SK-N-SH (cell line): ENCODE measurements around the gene SFTPB. TPM values are rescaled to one million over a fixed set of nuclear protein-coding genes. Genes with fewer than 3 reads are reported as not detected.
"Not testable (repeated sequence)": the region's sequence is repeated elsewhere in the genome, so short reads cannot be mapped to it uniquely, and the experiment has no call there.

Source experiments
- CTCF ChIA-PET: fragments of 300-600, 350-600 bp; formaldehyde crosslinking; extraction: SDS; loops from one replicate; lab custom pipeline; 2021; lab: Yijun Ruan, JAX
- POLR2A ChIA-PET: fragments of 350-600 bp; sonication (Branson Sonifier 250); formaldehyde crosslinking; extraction: SDS; loops from one replicate; lab custom pipeline; 2020; ENCODE audit warnings: antibody characterized with exemption, inconsistent platforms; lab: Yijun Ruan, JAX
- DNase-seq: peaks from one replicate; pipeline ENCODE4 v3.0.0; 2012
- H2AFZ ChIP-seq: fragments of 200-600 bp; sonication (generic); 2 replicates; pipeline ENCODE4 v1.8.1; 2016; ENCODE audit warnings: antibody characterized with exemption, mild to moderate bottlenecking, low read depth
- H3F3A ChIP-seq: fragments of 200-600 bp; sonication (generic); replicated peaks from 2 replicates; pipeline ENCODE3; 2016; ENCODE audit warnings: antibody characterized with exemption, mild to moderate bottlenecking; ENCODE audit not compliant: insufficient read depth
- H3K27ac ChIP-seq, 2 experiments: fragments of 200-500 bp in 1 of 2; fragments of 200-600 bp in 1 of 2; sonication (Bioruptor generic) in 1 of 2; sonication (generic), shearing (Covaris generic) in 1 of 2; 2 replicates each; pipeline versions ENCODE4 v1.5.1 to v1.6.1; 2014 to 2016; ENCODE audit warnings: low read depth in 2 of 2, inconsistent platforms in 1 of 2, low read length in 1 of 2, mild to moderate bottlenecking in 1 of 2, mixed read lengths in 1 of 2
- H3K27me3 ChIP-seq: fragments of 200-600 bp; sonication (generic), shearing (Covaris generic); 2 replicates; pipeline ENCODE4 v1.6.1; 2016; ENCODE audit warnings: mixed run types; ENCODE audit not compliant: insufficient read depth
- H3K36me3 ChIP-seq, 2 experiments: fragments of 200-500 bp in 1 of 2; fragments of 200-600 bp in 1 of 2; sonication (Bioruptor generic) in 1 of 2; sonication (generic) in 1 of 2; replicated peaks in 1 of 2; 2 replicates each; pipeline versions ENCODE3 to v1.5.1; 2014 to 2016; ENCODE audit warnings: low read length in 1 of 2, mild to moderate bottlenecking in 1 of 2; ENCODE audit not compliant: insufficient read depth in 2 of 2, control insufficient read depth in 1 of 2
- H3K4me1 ChIP-seq, 2 experiments: fragments of 200-500 bp in 1 of 2; fragments of 200-600 bp in 1 of 2; sonication (Bioruptor generic) in 1 of 2; sonication (generic), shearing (Covaris generic) in 1 of 2; 2 replicates each; pipeline versions ENCODE4 v1.5.1 to v1.6.1; 2014 to 2016; ENCODE audit warnings: low read depth in 1 of 2, low read length in 1 of 2, mixed run types in 1 of 2; ENCODE audit not compliant: insufficient read depth in 2 of 2, control insufficient read depth in 1 of 2
- H3K4me2 ChIP-seq: fragments of 200-600 bp; sonication (generic), shearing (Covaris generic); 2 replicates; pipeline ENCODE4 v1.6.1; 2017; ENCODE audit warnings: mixed run types
- H3K4me3 ChIP-seq, 2 experiments: fragments of 200-500 bp in 1 of 2; fragments of 200-600 bp in 1 of 2; sonication (Bioruptor generic) in 1 of 2; sonication (generic), shearing (Covaris generic) in 1 of 2; 2 replicates each; pipeline versions ENCODE4 v1.5.1 to v1.8.1; 2014 to 2016; ENCODE audit warnings: low read depth in 2 of 2, inconsistent platforms in 1 of 2, low read length in 1 of 2, mild to moderate bottlenecking in 1 of 2, mixed read lengths in 1 of 2, moderate library complexity in 1 of 2
- H3K79me2 ChIP-seq: fragments of 200-600 bp; sonication (generic); 2 replicates; pipeline ENCODE4 v1.8.1; 2017; ENCODE audit warnings: mild to moderate bottlenecking; ENCODE audit not compliant: insufficient read depth
- H3K9ac ChIP-seq: fragments of 200-600 bp; sonication (generic); 2 replicates; pipeline ENCODE4 v1.6.1; 2017; ENCODE audit warnings: mixed run types
- H3K9me2 ChIP-seq: fragments of 200-600 bp; sonication (generic); 2 replicates; pipeline ENCODE4 v1.6.1; 2017; ENCODE audit warnings: mixed run types
- H3K9me3 ChIP-seq: fragments of 200-600 bp; sonication (generic); 2 replicates; pipeline ENCODE4 v1.6.1; 2017; ENCODE audit warnings: mixed run types, mild to moderate bottlenecking, moderate library complexity
- H4K20me1 ChIP-seq: fragments of 200-600 bp; sonication (generic); 2 replicates; pipeline ENCODE4 v1.6.1; 2017; ENCODE audit warnings: mild to moderate bottlenecking, mixed run types; ENCODE audit not compliant: insufficient read depth
- ELF1 ChIP-seq: IDR thresholded peaks from 2 replicates; pipeline ENCODE4 v1.4.0; 2012
- EZH2phosphoT487 ChIP-seq: fragments of 200-600 bp; sonication (generic); IDR thresholded peaks from 2 replicates; pipeline ENCODE4 v1.6.1; 2017; ENCODE audit warnings: low read depth, mixed run types, mild to moderate bottlenecking, antibody characterized with exemption, moderate library complexity, borderline replicate concordance
- FOSL2 ChIP-seq: IDR thresholded peaks from 2 replicates; pipeline ENCODE4 v1.4.0; 2012; ENCODE audit warnings: low read depth, mild to moderate bottlenecking, moderate library complexity, borderline replicate concordance
- FOXM1 ChIP-seq: IDR thresholded peaks from 2 replicates; pipeline ENCODE4 v1.4.0; 2012; ENCODE audit warnings: low read depth, mild to moderate bottlenecking
- NFIC ChIP-seq: IDR thresholded peaks from 2 replicates; pipeline ENCODE4 v1.4.0; 2012; ENCODE audit warnings: borderline replicate concordance
- POLR2AphosphoS5 ChIP-seq: IDR thresholded peaks from 2 replicates; pipeline ENCODE4 v1.6.1; 2012; ENCODE audit warnings: low read depth, low read length
- RCOR1 ChIP-seq: fragments of 150-350 bp; IDR thresholded peaks from 2 replicates; pipeline ENCODE4 v1.6.1; 2017; ENCODE audit warnings: antibody characterized with exemption, low read length
- RXRA ChIP-seq: IDR thresholded peaks from 2 replicates; pipeline ENCODE4 v1.4.0; 2012; ENCODE audit warnings: low read depth, mild to moderate bottlenecking, borderline replicate concordance
- SIN3A ChIP-seq: IDR thresholded peaks from 2 replicates; pipeline ENCODE4 v1.6.1; 2012; ENCODE audit warnings: low read depth, mild to moderate bottlenecking, low read length, moderate library complexity, borderline replicate concordance
- SMC3 ChIP-seq: IDR thresholded peaks from 2 replicates; pipeline ENCODE4 v1.6.1; 2012; ENCODE audit warnings: low read depth, low read length, improper control_type of control experiment
- TAF1 ChIP-seq: IDR thresholded peaks from 2 replicates; pipeline ENCODE4 v1.6.1; 2012; ENCODE audit warnings: low read depth, mild to moderate bottlenecking, low read length, moderate library complexity, borderline replicate concordance
- TCF12 ChIP-seq: IDR thresholded peaks from 2 replicates; pipeline ENCODE4 v1.4.0; 2012
- WGBS: methylation state at CpG from one replicate; pipeline ENCODE4 v1.1.6; 2017; ENCODE audit warnings: low lambda C conversion rate; 5-methylcytosine and 5-hydroxymethylcytosine counted together
- polyA plus RNA-seq, 3 experiments: library from polyadenylated mRNA; depleted of rRNA; stranded (reverse); fragments of >200 nt; gene quantifications; 2 replicates each; pipeline ENCODE4 v1.2.3, GENCODE V29; 2012
- TF ChIP-seq, protein P1 (sequence below): fragments of 200-600 bp; sonication (generic); IDR thresholded peaks from 2 replicates; pipeline ENCODE4 v1.6.1; 2017; ENCODE audit warnings: antibody characterized with exemption, mild to moderate bottlenecking, moderate library complexity
- TF ChIP-seq, protein P2 (sequence below): IDR thresholded peaks from 2 replicates; pipeline ENCODE4 v1.4.0; 2012; ENCODE audit warnings: low read depth, borderline replicate concordance
- TF ChIP-seq, protein P3 (sequence below): IDR thresholded peaks from 2 replicates; pipeline ENCODE4 v1.6.1; 2012; ENCODE audit warnings: mild to moderate bottlenecking, low read depth, low read length, moderate library complexity

SFTPB gene
- polyA plus RNA-seq, 1 of the 3 experiments (the other 2 are of a cell fraction), result not detected

DNA sequence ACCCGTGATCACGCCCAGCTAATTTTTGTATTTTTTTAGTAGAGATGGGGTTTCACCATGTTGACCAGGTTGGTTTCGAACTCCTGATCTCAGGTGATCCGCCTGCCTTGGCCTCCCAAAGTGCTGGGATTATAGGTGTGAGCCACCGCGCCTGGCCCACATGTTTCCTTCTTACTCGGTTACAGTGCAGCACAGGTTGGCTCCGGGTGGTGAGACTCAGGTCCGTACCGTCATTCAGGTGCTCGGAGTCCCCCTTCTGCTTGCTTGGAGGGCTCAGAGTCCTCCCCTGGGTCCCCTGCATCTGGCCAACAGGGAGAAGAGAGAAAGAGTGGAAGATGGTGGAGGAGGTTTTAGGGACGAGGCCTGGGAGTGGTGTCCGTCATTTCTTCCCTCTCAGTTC, 2.4 kb upstream of the SFTPB start:
- H4K20me1 ChIP-seq, H3K4me3 ChIP-seq, H3F3A ChIP-seq, H3K27me3 ChIP-seq, H3K9ac ChIP-seq, H3K36me3 ChIP-seq, H2AFZ ChIP-seq, H3K9me3 ChIP-seq, H3K9me2 ChIP-seq, H3K79me2 ChIP-seq, POLR2A ChIA-PET, H3K4me2 ChIP-seq, DNase-seq, H3K27ac ChIP-seq: not testable (repeated sequence)
- 79% methylated on average over 13 of the region's 13 CpGs for WGBS
- peaks cover 0 to 11% of the 10 kb centered on the region in 2 experiments; a peak in 1 of 4 replicates for H3K4me1 ChIP-seq
- CTCF ChIA-PET, result interaction anchor here (1.4 to 3.0 kb wide), 2 partner anchors 9 to 33 kb away, joined by 4 to 11 read pairs; no protein-coding TSS in a partner anchor

DNA sequence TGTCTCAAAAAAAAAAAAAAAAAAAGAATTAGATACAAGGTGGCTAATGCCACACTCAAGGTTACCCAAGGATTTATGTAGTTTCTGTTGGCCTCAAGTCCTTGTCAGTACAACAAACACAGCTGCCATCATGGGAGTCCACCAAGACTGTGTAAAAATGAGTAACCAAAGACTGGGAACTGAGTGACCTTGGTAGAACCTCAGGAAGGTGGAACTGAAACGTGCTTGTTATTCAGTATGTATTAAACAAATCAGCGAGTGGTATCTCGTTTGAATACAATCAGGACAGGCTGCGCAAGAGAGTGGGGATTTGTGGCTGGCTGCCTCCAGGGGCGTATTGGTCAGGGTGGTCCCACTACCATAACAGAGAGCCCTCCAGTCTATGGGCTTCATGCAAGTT, 1.6 kb upstream of the SFTPB start:
- Histone ChIP-seq H3K27me3 (no peaks in the 10 kb centered on the region), H3K4me1 (peaks cover 0 to 11% of the 10 kb centered on the region in 2 experiments; a peak in 1 of 4 replicates), H3K27ac (no peak overlapping the region), H3K4me3 (no peak overlapping the region), H3K9ac (no peak overlapping the region), H3F3A (no peaks in the 10 kb centered on the region), H3K79me2 (no peaks in the 10 kb centered on the region), H3K9me2 (no peaks in the 10 kb centered on the region), H3K9me3 (no peaks in the 10 kb centered on the region), H3K4me2 (no peak overlapping the region), H2AFZ (no peak overlapping the region), H3K36me3 (no peaks in the 10 kb centered on the region), H4K20me1 (no peaks in the 10 kb centered on the region)
- WGBS, result 85% methylated on average over 5 of the region's 5 CpGs
- ChIA-PET POLR2A (interaction anchor here (0.6 kb wide), 1 partner anchor 69 kb away, joined by 4 read pairs; no protein-coding TSS in a partner anchor), CTCF (interaction anchor here (1.4 to 3.0 kb wide), 2 partner anchors 10 to 32 kb away, joined by 4 to 11 read pairs; no protein-coding TSS in a partner anchor)
- DNase-seq, result no peak
- TF ChIP-seq, protein P1, sequence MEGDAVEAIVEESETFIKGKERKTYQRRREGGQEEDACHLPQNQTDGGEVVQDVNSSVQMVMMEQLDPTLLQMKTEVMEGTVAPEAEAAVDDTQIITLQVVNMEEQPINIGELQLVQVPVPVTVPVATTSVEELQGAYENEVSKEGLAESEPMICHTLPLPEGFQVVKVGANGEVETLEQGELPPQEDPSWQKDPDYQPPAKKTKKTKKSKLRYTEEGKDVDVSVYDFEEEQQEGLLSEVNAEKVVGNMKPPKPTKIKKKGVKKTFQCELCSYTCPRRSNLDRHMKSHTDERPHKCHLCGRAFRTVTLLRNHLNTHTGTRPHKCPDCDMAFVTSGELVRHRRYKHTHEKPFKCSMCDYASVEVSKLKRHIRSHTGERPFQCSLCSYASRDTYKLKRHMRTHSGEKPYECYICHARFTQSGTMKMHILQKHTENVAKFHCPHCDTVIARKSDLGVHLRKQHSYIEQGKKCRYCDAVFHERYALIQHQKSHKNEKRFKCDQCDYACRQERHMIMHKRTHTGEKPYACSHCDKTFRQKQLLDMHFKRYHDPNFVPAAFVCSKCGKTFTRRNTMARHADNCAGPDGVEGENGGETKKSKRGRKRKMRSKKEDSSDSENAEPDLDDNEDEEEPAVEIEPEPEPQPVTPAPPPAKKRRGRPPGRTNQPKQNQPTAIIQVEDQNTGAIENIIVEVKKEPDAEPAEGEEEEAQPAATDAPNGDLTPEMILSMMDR, result no peak
- TF ChIP-seq TAF1 (no peak), RCOR1 (no peak), SIN3A (no peak), SMC3 (no peak), NFIC (no peak), FOSL2 (no peak), RXRA (no peak), ELF1 (no peak), EZH2phosphoT487 (no peak), POLR2AphosphoS5 (no peak), TCF12 (no peak), FOXM1 (no peak)
- TF ChIP-seq, protein P2, sequence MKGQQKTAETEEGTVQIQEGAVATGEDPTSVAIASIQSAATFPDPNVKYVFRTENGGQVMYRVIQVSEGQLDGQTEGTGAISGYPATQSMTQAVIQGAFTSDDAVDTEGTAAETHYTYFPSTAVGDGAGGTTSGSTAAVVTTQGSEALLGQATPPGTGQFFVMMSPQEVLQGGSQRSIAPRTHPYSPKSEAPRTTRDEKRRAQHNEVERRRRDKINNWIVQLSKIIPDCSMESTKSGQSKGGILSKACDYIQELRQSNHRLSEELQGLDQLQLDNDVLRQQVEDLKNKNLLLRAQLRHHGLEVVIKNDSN, result no peak
- TF ChIP-seq, protein P3, sequence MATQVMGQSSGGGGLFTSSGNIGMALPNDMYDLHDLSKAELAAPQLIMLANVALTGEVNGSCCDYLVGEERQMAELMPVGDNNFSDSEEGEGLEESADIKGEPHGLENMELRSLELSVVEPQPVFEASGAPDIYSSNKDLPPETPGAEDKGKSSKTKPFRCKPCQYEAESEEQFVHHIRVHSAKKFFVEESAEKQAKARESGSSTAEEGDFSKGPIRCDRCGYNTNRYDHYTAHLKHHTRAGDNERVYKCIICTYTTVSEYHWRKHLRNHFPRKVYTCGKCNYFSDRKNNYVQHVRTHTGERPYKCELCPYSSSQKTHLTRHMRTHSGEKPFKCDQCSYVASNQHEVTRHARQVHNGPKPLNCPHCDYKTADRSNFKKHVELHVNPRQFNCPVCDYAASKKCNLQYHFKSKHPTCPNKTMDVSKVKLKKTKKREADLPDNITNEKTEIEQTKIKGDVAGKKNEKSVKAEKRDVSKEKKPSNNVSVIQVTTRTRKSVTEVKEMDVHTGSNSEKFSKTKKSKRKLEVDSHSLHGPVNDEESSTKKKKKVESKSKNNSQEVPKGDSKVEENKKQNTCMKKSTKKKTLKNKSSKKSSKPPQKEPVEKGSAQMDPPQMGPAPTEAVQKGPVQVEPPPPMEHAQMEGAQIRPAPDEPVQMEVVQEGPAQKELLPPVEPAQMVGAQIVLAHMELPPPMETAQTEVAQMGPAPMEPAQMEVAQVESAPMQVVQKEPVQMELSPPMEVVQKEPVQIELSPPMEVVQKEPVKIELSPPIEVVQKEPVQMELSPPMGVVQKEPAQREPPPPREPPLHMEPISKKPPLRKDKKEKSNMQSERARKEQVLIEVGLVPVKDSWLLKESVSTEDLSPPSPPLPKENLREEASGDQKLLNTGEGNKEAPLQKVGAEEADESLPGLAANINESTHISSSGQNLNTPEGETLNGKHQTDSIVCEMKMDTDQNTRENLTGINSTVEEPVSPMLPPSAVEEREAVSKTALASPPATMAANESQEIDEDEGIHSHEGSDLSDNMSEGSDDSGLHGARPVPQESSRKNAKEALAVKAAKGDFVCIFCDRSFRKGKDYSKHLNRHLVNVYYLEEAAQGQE, result no peak
